Caki2 (cell line): ENCODE data around the gene PMVK. TPM values are rescaled to one million over a fixed set of nuclear protein-coding genes. Genes with fewer than 3 reads are reported as not detected.

Experiments
- DNase-seq: peaks from one replicate; pipeline ENCODE4 v3.0.0-alpha.2; 2015; ENCODE audit warnings: low read depth
- in situ Hi-C: cut with HindIII; loops from 2 replicates; pipeline ENCODE4 v1.10.0; 2016; ENCODE audit warnings: low sequenced_read_pairs, low pct_unique_long_range_greater_than_20kb, mixed read lengths
- total RNA-seq: library from RNA; depleted of rRNA; stranded (reverse); fragments of >200 nt; shearing (Covaris generic); gene quantifications from 2 replicates; pipeline ENCODE4 v1.2.3, GENCODE V29; 2014; ENCODE audit warnings: low replicate concordance

The PMVK gene
- total RNA-seq, 1 experiment from 2014 or later = 49.9 TPM

- in situ Hi-C loops = no loop called here
- DNase-seq = no peak
Observed at GRCh38 chr1:154899041-154899440, 37.5 kb downstream of the PMVK start.

DNA sequence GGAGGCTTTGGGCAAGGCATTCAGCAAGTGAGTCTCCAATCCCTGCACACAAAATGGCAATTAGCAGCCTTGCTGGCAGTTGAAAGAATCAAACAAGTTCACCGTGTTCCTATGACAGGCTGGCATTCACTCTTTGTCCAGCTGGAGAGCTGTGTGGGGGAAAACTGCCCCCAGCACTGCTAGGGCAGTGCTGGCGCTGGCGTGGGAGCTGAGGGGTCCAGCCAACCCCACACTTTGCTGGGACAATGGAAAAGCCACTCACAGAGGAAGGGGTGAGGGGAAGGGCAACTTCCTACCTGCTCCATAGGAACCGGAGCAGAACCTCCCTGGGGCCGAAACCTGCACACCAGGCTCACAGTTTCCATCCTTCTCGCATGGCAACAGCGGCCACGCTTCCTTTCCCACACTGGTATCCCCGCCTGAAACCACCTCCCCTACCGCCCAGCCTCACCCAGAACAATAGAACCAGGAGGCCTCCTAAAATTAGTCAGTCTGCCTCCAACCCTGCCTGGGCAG, 39.7 kb downstream of the PMVK start:
- DNase-seq = no peak
- in situ Hi-C loops = no loop called here

DNA sequence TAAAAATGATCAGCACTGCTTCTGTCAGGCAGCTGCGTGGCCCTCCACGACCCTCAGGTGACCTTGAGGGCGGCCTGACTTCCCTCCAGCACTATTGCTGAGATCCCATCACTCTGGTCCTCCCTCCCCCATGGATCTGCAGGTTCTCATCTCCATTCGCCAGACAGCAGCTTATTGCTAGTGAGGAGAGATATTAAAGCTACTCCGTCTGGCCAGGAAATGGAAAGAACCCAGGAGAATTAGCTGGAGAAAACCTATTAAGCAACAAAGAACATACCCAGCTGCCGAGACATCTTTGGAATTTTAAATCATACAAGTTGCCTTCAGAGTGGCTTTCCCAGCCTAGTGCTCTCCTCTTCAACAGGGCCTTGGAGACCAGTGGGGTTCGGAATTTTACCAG, 40.7 kb downstream of the PMVK start:
- DNase-seq = no peak
- in situ Hi-C loops = no loop called here

DNA sequence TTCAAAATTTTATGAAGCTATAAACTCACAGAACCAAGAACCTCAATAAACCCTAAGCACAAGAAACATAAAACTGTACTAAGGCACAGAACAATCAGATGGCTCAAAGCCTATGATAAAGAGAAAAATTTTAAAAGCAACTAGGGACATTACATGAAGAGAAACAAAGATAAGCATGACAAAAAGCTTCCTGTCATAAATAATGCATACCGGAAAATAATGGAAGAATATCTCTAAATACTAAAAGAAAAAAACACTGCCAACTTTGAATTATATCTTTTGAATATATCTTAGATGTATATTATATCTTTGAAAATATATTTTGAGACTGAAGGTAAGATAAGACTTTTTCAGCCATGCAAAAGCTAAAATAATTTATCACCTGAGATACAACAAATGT, 45.1 kb downstream of the PMVK start:
- in situ Hi-C loops = no loop called here
- no peak for DNase-seq

GRCh38 chr1:154888757-154889156, 47.8 kb downstream of the PMVK start:
- no peak for DNase-seq
- in situ Hi-C loops = no loop called here

DNA sequence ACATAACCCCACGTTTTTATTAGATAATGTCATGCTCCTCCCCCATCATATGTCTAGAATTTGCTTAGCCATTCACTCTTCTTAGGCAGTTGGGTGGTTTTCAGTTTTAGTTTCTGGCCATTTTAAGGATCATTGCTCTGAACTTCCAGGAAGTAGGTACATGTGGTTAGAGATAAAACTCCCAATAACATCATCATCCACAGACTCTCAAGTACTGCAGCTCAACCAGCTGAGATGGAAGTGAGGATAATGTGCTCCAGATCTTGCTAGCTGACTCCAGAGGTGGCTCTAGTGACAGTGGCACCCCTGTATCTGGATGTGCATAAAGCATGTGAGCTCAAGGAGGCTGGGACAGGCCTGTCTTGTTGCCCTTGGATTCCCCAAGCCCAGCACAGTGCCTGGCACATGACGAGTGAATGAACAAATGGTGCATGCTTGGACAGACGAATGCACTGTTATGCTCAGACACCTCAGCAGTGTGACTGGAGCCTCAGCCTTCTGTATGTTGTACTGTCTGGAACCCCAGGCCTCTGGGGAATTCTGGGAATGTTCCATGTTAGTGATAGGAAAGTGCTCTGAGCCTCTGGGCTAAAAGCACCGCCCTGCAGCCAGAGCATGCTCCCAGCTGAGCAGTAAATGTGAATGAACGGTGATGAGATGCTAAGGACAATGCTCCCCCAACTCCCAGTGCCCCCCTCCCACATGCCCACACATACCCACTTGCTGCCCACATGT, 50.1 kb downstream of the PMVK start:
- in situ Hi-C loops = no loop called here
- DNase-seq = no peak

DNA sequence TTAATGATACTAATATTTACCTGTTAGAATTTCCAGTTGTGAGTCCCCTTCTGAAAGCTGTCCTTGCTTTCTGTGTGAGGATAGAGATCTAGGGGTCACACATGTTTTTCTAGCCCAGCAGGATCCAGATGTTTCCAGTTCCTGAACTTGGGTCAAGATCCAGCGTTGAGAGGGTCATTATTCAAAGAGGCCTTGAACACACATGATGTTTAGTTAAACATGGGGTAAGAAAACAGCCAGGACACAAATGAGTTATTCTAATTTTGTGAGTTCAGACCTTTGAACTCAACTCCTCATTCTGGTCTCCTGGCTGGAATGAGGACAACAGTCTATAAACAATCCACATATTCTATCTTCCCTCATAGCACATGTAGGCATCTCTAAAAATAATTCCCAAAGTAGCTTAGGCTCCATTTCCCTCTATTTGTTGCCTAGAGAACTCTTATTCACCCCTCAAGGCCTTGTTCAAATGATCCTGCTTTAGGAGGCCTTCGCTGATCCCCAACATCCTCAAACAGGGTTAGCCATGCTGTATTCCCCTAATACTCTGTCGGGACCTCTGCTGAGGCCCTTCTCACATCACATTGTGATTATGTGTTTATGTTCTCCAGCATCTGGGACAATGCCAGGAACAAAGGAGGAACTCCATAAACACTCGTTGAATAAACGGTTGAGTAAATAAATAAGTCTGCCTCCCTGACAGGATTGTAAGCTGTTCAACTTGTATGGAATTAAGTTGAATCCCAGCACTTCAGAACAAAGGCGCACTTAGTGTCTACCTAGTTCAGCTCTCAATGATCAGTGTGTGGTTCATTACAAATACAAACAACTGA, 51.4 kb downstream of the PMVK start:
- no peak for DNase-seq
- in situ Hi-C loops = no loop called here

GRCh38 chr1:154883919-154884868, 52.3 kb downstream of the PMVK start:
- in situ Hi-C loops = no loop called here
- no peak for DNase-seq

- in situ Hi-C loops = no loop called here
- no peak for DNase-seq
Observed at GRCh38 chr1:154881820-154882535, 54.5 kb downstream of the PMVK start.

GRCh38 chr1:154880671-154881070, 55.8 kb downstream of the PMVK start:
- in situ Hi-C loops = no loop called here
- no peak for DNase-seq

- in situ Hi-C loops = no loop called here
- no peak for DNase-seq
Observed at GRCh38 chr1:154879038-154879421, 57.5 kb downstream of the PMVK start.

DNA sequence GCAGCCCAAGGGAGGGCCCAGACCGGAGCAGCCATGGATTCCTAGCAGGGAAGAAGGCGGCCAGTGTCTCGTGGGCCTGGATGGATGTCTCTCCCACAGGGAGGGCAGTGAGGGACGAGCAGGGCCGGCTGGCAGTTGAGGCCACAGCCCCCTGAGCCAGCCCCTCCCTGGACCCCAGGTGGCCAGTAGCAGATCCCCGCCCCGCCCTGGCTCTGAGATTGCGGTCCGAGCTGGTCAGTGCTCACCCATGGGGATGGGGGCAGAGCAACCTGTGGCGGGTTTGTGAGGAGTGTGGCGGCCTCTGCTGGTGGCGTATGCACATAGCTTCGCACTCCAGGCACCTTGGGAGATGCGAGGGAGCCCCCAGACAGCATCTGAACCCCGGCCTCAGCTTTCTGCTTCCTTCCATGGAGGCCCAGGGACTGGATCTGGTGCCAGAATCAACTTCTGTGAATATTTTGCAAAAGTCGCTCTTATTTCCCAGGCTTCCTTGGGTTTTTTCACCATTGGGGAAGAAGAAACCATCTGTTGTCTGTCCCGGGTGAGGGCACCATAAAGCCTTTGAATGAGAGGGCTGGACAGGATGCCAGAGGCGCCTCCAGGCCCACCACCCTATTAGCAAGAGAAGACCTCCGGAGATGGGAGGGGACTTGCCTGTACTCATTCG, 58.0 kb downstream of the PMVK start:
- peak; percentile 58 for DNase-seq

GRCh38 chr1:154877370-154877974, 59.0 kb downstream of the PMVK start:
- peak; percentile 59 for DNase-seq
- in situ Hi-C loops = no loop called here

More for the DNA sequence above, 58.0 kb downstream of the PMVK start:
- in situ Hi-C loops = no loop called here

DNA sequence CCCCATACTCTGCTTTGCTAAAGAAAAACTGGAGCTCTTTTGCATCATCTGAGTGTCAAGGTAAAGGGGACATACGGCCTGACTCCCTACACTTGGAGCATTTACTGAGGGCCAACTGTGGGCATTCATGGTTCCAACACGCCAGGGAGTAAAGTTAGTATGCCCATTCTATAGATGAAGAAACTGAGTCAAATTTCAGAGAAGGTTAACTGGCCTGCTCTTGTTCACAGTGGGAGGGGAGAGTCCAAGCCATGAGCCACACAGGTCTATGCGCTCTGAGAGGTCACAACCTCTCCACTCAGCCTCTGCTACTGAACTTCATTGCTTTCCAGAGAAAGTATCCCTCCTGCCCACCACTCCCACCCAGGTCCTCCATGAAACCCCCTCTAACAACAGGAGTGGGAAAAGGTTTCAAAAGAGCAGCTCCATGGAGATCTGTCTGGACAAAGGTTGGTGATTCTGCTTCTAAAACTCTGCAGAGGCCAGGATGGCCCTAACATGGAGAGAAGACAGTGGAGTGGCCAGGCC, 59.6 kb downstream of the PMVK start:
- DNase-seq = no peak
- in situ Hi-C loops = no loop called here
